T-helper 2 cell treated with Interferon-gamma antibody and Interleukin-4, amounts not matched to agents 5 μg/mL and 100 μg/mL, for 36 hours (primary cell): Measurements from ENCODE around the gene MPND.

ENCODE experiments used
- DNase-seq: peaks from one replicate; pipeline ENCODE4 v3.0.0; 2021; ENCODE audit warnings: low spot score
- H3K27ac Mint-ChIP-seq: one replicate; pipeline ENCODE4 v1.8.0; 2021; ENCODE audit warnings: mild to moderate bottlenecking, mixed read lengths
- H3K27me3 Mint-ChIP-seq: one replicate; pipeline ENCODE4 v1.8.0; 2021; ENCODE audit warnings: low read depth, mixed read lengths
- H3K36me3 Mint-ChIP-seq: one replicate; pipeline ENCODE4 v1.8.0; 2021; ENCODE audit warnings: low read depth, mixed read lengths
- H3K4me1 Mint-ChIP-seq: one replicate; pipeline ENCODE4 v1.8.0; 2021; ENCODE audit warnings: low read depth, mixed read lengths
- H3K4me3 Mint-ChIP-seq: one replicate; pipeline ENCODE4 v1.8.0; 2022; ENCODE audit warnings: mild to moderate bottlenecking, moderate library complexity, mixed read lengths
- H3K9me3 Mint-ChIP-seq: one replicate; pipeline ENCODE4 v1.8.0; 2021; ENCODE audit warnings: mixed read lengths

The MPND gene

GRCh38 chr19:4380254-4380727 is 36.9 kb downstream of the MPND start:
- peaks cover 12% of the 10 kb centered on the region for H3K36me3 Mint-ChIP-seq
- no peaks in the 10 kb centered on the region for H3K27me3 Mint-ChIP-seq
- H3K4me1 Mint-ChIP-seq: peaks cover 48% of the 10 kb centered on the region
- DNase-seq: no peak
- peak overlapping the region; percentile 84 for H3K4me3 Mint-ChIP-seq
- no peaks in the 10 kb centered on the region for H3K9me3 Mint-ChIP-seq
- peak overlapping the region; percentile 91 for H3K27ac Mint-ChIP-seq

GRCh38 chr19:4385291-4386040 is 42.1 kb downstream of the MPND start:
- no peaks in the 10 kb centered on the region for H3K9me3 Mint-ChIP-seq
- H3K27ac Mint-ChIP-seq: no peak overlapping the region
- H3K4me1 Mint-ChIP-seq: peaks cover 22% of the 10 kb centered on the region
- H3K27me3 Mint-ChIP-seq: no peaks in the 10 kb centered on the region
- H3K36me3 Mint-ChIP-seq: peaks cover 7% of the 10 kb centered on the region
- no peak overlapping the region for H3K4me3 Mint-ChIP-seq
- no peak for DNase-seq

- H3K4me1 Mint-ChIP-seq: peaks cover 20% of the 10 kb centered on the region
- DNase-seq: no peak
- no peaks in the 10 kb centered on the region for H3K9me3 Mint-ChIP-seq
- no peak overlapping the region for H3K4me3 Mint-ChIP-seq
- H3K27me3 Mint-ChIP-seq: no peaks in the 10 kb centered on the region
- no peak overlapping the region for H3K27ac Mint-ChIP-seq
- H3K36me3 Mint-ChIP-seq: peaks cover 7% of the 10 kb centered on the region
These were observed 42.9 kb downstream of the MPND start for GRCh38 chr19:4386041-4386782.

DNA sequence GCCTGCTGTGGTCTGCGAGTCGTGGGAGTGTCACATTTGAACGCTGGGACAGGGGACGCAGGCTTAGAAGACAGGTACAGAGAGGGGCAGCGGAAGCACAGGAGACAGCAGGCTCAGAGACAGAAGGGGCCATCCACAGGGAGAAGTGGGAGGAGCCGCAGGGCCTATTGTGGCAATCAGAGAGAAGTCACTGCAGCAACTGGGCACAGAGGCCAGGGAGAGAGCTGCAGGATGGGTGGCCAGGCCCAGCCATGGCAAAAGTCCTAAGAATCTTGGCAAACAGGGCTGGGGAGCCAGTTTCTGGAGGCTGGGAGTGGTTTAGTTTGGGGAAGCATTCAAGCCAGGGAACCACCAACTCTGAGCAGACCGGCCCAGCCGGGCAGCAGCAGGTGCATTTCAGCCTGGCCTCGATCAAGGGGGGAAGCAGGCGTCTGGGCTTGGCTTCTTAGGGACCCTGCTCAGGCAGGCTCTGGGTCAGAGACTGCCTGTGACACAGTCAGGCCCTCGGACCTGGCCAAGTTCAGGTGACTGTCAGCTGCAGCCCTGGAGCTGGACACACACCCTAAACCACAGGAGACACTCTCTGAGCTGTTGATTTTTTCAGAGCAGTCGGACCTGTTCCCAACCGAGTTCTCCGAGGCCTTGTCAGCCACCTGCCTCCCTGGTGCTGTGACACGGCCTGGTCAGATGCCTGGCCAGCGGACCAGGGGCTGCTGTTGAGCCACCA is 45.1 kb downstream of the MPND start:
- Mint-ChIP-seq H3K4me3 (no peak overlapping the region), H3K36me3 (peaks cover 7% of the 10 kb centered on the region), H3K9me3 (no peaks in the 10 kb centered on the region), H3K27me3 (no peaks in the 10 kb centered on the region), H3K27ac (no peak overlapping the region), H3K4me1 (peaks cover 15% of the 10 kb centered on the region)
- no peak for DNase-seq

GRCh38 chr19:4389064-4389375 is 45.7 kb downstream of the MPND start:
- no peaks in the 10 kb centered on the region for H3K9me3 Mint-ChIP-seq
- no peak for DNase-seq
- peaks cover 10% of the 10 kb centered on the region for H3K36me3 Mint-ChIP-seq
- no peak overlapping the region for H3K27ac Mint-ChIP-seq
- H3K4me3 Mint-ChIP-seq: no peak overlapping the region
- no peaks in the 10 kb centered on the region for H3K27me3 Mint-ChIP-seq
- H3K4me1 Mint-ChIP-seq: peaks cover 17% of the 10 kb centered on the region

DNA sequence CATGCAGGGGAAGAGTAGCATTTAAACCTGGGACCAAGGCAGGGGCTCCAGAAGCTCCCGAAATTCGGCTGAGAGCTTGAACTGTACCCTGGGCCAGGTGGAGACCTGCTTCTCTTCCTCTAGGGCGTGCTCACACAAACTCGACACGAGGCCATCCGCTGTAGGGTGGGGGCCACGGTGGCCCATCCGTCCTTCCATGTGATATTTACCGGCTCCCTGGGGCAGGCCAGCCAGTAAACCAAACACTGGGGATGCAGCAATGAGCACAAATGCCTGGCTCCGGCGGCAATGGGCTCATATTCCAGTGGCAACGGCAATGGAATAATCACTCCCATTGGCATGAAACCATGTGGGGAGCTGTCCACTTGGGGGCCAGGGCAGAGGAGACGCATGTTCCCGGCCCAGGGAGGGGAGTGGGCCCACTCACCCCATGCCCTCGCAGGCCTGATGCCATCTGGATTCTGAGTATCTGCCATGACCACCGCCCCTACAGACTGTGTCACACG is 46.2 kb downstream of the MPND start:
- Mint-ChIP-seq H3K4me1 (peaks cover 22% of the 10 kb centered on the region), H3K4me3 (no peak overlapping the region), H3K36me3 (peaks cover 11% of the 10 kb centered on the region), H3K9me3 (no peaks in the 10 kb centered on the region), H3K27me3 (no peaks in the 10 kb centered on the region), H3K27ac (no peak overlapping the region)
- no peak for DNase-seq

DNA sequence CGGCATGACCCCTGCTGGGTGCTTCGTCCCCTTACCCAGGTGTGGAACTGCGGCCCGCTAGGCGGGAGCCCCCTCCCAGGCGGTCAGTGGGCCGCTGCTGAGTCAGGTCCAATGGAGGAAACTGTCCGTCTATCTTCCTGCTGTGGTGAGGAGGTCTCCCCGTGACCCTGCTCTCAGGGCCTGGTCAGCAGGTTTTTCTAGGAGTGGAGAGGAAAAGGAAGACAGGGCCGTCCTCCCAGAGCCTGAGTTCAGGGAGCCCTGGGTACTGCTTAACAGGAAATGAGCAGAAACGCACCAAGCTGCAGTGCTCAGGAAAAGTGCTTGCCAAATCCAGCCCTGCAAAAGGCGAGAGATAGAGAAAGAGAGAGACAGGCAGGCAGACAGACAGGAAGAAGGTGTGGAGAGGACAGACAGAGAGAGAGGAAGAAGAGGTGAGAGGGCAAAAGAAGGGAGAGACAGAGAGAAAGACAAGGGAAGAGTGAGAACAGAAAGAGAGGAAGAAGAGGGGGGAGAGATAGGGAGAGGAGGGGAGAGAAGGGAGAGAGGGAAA is 46.7 kb downstream of the MPND start:
- DNase-seq: no peak
- Mint-ChIP-seq H3K36me3 (peaks cover 14% of the 10 kb centered on the region), H3K9me3 (no peaks in the 10 kb centered on the region), H3K4me1 (peaks cover 25% of the 10 kb centered on the region), H3K4me3 (peak overlapping the region; percentile 45), H3K27ac (peak overlapping the region; percentile 93), H3K27me3 (no peaks in the 10 kb centered on the region)

GRCh38 chr19:4390567-4391305 is 47.4 kb downstream of the MPND start:
- Mint-ChIP-seq H3K4me1 (peaks cover 25% of the 10 kb centered on the region), H3K9me3 (no peaks in the 10 kb centered on the region), H3K36me3 (peaks cover 18% of the 10 kb centered on the region), H3K4me3 (peak overlapping the region; percentile 36), H3K27ac (peak overlapping the region; percentile 93), H3K27me3 (no peaks in the 10 kb centered on the region)
- DNase-seq: no peak

DNA sequence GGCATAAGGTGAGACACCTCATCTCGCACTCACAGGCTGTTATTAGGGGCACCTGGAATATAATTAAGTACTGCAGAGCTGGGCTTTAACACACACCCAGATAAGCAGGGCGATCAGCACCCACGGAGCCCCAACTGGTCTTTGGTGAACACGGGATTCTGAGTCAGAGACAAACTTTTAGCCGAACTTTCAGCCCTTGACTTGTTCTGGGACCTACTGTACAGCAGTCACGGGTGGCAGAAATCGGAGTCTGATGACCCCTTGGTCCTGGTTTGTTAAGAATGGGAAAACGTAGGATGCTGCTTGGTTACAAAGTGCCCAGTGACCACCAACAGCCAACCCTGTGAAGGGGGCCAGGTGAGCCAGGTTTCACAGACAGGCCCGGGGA is 47.9 kb downstream of the MPND start:
- no peak overlapping the region for H3K27ac Mint-ChIP-seq
- H3K4me3 Mint-ChIP-seq: no peak overlapping the region
- no peaks in the 10 kb centered on the region for H3K27me3 Mint-ChIP-seq
- no peak for DNase-seq
- H3K9me3 Mint-ChIP-seq: no peaks in the 10 kb centered on the region
- H3K4me1 Mint-ChIP-seq: peaks cover 25% of the 10 kb centered on the region
- peaks cover 21% of the 10 kb centered on the region for H3K36me3 Mint-ChIP-seq

DNA sequence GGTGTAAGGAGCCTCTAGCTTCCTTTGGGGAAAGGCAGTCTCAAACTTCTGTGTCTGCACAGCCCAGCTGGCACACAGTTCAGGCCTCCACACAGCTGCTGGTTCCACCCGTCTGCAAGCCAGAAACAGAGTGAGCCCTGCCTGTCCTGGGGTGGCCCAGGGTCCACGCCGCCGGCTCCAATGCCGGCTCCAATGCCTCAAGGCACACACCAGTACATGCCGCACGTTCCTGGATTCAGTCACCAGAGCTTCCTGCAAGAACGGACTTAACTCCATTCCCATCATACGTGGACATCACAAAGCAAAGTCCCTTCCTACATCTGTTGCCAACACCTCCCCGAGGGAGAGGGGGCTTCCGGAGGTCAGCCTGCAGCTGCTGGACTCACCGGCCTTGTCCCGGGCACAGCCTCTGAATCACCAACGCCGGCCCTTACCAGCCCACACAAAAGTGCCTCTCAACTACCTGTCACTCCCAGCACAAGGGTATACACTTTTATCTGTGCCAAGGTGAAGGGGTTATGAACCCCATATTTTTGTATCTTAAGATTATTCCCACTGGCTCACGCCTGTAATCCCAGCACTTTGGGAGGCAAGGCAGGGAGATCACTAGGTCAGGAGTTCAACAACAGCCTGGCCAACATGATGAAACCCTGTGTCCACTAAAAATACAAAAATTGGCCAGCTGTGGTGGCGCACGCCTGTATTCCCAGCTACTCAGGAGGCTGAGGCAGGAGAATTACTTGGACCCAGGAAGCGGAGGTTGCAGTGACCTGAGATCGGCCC is 48.5 kb downstream of the MPND start:
- Mint-ChIP-seq H3K36me3 (peaks cover 24% of the 10 kb centered on the region), H3K4me1 (peaks cover 31% of the 10 kb centered on the region)
- DNase-seq: no peak

GRCh38 chr19:4393947-4394590 is 50.7 kb downstream of the MPND start:
- Mint-ChIP-seq H3K27me3 (no peaks in the 10 kb centered on the region), H3K9me3 (no peaks in the 10 kb centered on the region), H3K4me3 (no peak overlapping the region), H3K27ac (peak overlapping the region; percentile 13), H3K36me3 (peaks cover 31% of the 10 kb centered on the region), H3K4me1 (peaks cover 41% of the 10 kb centered on the region)
- DNase-seq: no peak

More for the DNA sequence above, 48.5 kb downstream of the MPND start:
- H3K27ac Mint-ChIP-seq: no peak overlapping the region
- no peak overlapping the region for H3K4me3 Mint-ChIP-seq
- H3K27me3 Mint-ChIP-seq: no peaks in the 10 kb centered on the region
- no peaks in the 10 kb centered on the region for H3K9me3 Mint-ChIP-seq

DNA sequence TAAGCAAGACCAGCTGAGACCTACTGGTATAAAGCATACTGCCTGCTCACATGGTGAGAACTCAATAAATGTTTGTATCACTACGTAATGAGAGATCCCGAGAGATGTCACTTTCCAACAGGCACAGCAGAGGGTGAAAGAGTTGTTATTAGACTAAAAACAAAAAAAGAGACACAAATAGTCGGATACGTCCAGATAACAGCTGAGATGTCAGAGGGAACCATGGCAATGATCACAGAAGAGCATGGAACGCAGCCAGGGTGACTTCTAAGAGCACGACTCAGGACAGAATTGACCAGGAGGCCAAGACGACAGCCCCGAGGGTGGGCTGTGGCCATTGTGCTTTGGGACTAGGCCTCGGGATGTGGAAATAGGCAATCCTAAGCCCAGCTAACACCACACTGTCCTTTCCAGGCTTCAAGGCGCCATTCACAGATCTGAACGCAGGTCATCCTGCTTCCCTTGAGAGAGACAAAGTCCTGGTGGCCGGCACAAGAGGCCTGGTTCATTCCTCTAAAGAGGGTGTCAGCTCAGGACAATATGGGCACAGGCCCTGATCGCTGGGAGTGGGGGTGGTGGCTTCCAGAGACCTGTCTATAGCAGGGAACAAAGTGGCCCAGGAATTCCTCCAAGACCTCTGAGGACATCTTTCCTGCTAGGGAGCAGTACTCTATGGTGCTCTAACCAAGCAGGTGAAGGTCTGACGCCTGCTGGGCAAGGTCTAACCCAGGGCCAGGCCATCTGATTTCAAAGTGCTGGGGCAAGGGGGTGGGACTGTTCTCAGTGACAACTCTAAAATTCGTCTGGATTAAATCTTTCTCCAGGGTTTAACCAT is 53.8 kb downstream of the MPND start:
- no peak for DNase-seq
- Mint-ChIP-seq H3K36me3 (peaks cover 33% of the 10 kb centered on the region), H3K9me3 (no peaks in the 10 kb centered on the region), H3K27ac (no peak overlapping the region), H3K4me1 (peaks cover 47% of the 10 kb centered on the region), H3K27me3 (no peaks in the 10 kb centered on the region), H3K4me3 (no peak overlapping the region)
